PFSK-1 (cell line): Measurements from ENCODE around the gene MPV17.

ENCODE experiments used
- POLR2AphosphoS5 ChIP-seq: IDR thresholded peaks from 2 replicates; pipeline ENCODE4 v1.6.1; 2012; ENCODE audit warnings: low read depth, mild to moderate bottlenecking, control low read depth, low read length, moderate library complexity
- TAF1 ChIP-seq: IDR thresholded peaks from 2 replicates; pipeline ENCODE4 v1.6.1; 2012; ENCODE audit warnings: low read length, control low read depth, borderline replicate concordance; ENCODE audit not compliant: insufficient read depth

GRCh38 chr2:27304488-27305240 lies 18.2 kb downstream of the MPV17 start:
- TF ChIP-seq TAF1 (no peak), POLR2AphosphoS5 (no peak)
